Testis (tissue), 3 donors: ENCODE data around the gene EYS. TPM values are rescaled to one million over a fixed set of nuclear protein-coding genes. Genes with fewer than 3 reads are reported as not detected.

Source experiments
- DNase-seq: peaks from one replicate; pipeline ENCODE4 v3.0.0-alpha.2; 2019
- H3K27ac ChIP-seq, 2 donors: fragments of 200-600 bp; sonication (generic); one replicate each; pipeline ENCODE4 v1.5.1; 2019
- H3K27me3 ChIP-seq: fragments of 200-600 bp; sonication (generic); one replicate; pipeline ENCODE4 v1.5.1; 2019
- H3K36me3 ChIP-seq: fragments of 200-600 bp; sonication (generic); one replicate; pipeline ENCODE4 v1.5.1; 2017; ENCODE audit warnings: low read depth; ENCODE audit errors: missing control alignments
- H3K4me1 ChIP-seq: fragments of 200-600 bp; sonication (generic); one replicate; pipeline ENCODE4 v1.5.1; 2019
- H3K4me3 ChIP-seq, 2 donors: fragments of 200-600 bp; sonication (generic); one replicate each; pipeline ENCODE4 v1.5.1; 2017 to 2019
- H3K9me3 ChIP-seq: fragments of 200-600 bp; sonication (generic); one replicate; pipeline ENCODE4 v1.5.1; 2017
- CTCF ChIP-seq, 3 experiments: fragments of 450-650 bp in 2 of 3; fragments of 200-600 bp in 1 of 3; sonication (generic) in 1 of 3; IDR thresholded peaks; one replicate each; pipeline ENCODE4 v1.5.1; 2016 to 2019; ENCODE audit warnings: antibody characterized with exemption in 3 of 3, mild to moderate bottlenecking in 2 of 3, moderate library complexity in 1 of 3
- POLR2A ChIP-seq: fragments of 450-650 bp; IDR thresholded peaks from one replicate; pipeline ENCODE4 v1.6.1; 2017; ENCODE audit warnings: antibody characterized with exemption, mild to moderate bottlenecking, moderate library complexity
- WGBS, 2 donors: methylation state at CpG; one replicate each; pipeline ENCODE4 v1.1.5; 2018; 5-methylcytosine and 5-hydroxymethylcytosine counted together
- intact Hi-C: fragments of 100-400 bp; cut with DNase I; formaldehyde crosslinking; loops from one replicate; pipeline ENCODE4 v1.15.1; 2023; ENCODE audit warnings: low total_unique reads
- polyA plus RNA-seq: library from polyadenylated mRNA; stranded (reverse); fragments of 350-450 nt; fragmentation: Illumina TruSeq; extraction: RNeasy Lipid Tissue Mini Kit (QIAGEN cat#74804); gene quantifications from one replicate; pipeline ENCODE4 v1.2.3, GENCODE V29; 2014; ENCODE audit warnings: low read depth, low replicate concordance; ENCODE audit not compliant: insufficient read depth
- total RNA-seq, 2 donors: library from RNA; depleted of rRNA; stranded (reverse); fragments of >200 nt; gene quantifications; one replicate each; pipeline ENCODE4 v1.2.3, GENCODE V29; 2016

Gene EYS
- total and polyA plus RNA-seq, 3 donors from 2014 or later, result 1.3 to 2.8 (median 2.6) TPM

- Histone ChIP-seq H3K4me1 (no peaks in the 10 kb centered on the region), H3K4me3 (no peak overlapping the region), H3K27me3 (no peaks in the 10 kb centered on the region), H3K36me3 (no peaks in the 10 kb centered on the region), H3K27ac (no peak overlapping the region), H3K9me3 (no peaks in the 10 kb centered on the region)
- no peak for TF ChIP-seq POLR2A
- no peak for TF ChIP-seq CTCF (IDR thresholded peaks at IDR 0.05)
- no peak for DNase-seq
- intact Hi-C loops, result no loop called here
Measured at GRCh38 chr6:65059568-65059967, 647.5 kb downstream of the EYS start.

- H3K27me3 ChIP-seq, result no peaks in the 10 kb centered on the region
- intact Hi-C loops, result no loop called here
- WGBS, 2 donors, result 83 to 100% methylated on average over 1 of the region's 1 CpG
Measured at GRCh38 chr6:65055545-65055944, 651.5 kb downstream of the EYS start.

GRCh38 chr6:65052626-65053025, 654.4 kb downstream of the EYS start:
- H3K27me3 ChIP-seq, result no peaks in the 10 kb centered on the region
- no peak overlapping the region for H3K4me3 ChIP-seq
- WGBS, 2 donors, result 57 to 73% methylated on average over 2 of the region's 2 CpGs
- no peaks in the 10 kb centered on the region for H3K36me3 ChIP-seq
- DNase-seq, result no peak
- H3K9me3 ChIP-seq, result no peaks in the 10 kb centered on the region
- no peak for TF ChIP-seq POLR2A
- intact Hi-C loops, result no loop called here
- no peak overlapping the region for H3K27ac ChIP-seq
- H3K4me1 ChIP-seq, result no peaks in the 10 kb centered on the region

More at GRCh38 chr6:65055545-65055944, 651.5 kb downstream of the EYS start:
- no peak for DNase-seq
- TF ChIP-seq CTCF (IDR thresholded peaks at IDR 0.05), result no peak
- no peak for TF ChIP-seq POLR2A
- Histone ChIP-seq H3K9me3 (no peaks in the 10 kb centered on the region), H3K4me3 (no peak overlapping the region), H3K27ac (no peak overlapping the region), H3K4me1 (no peaks in the 10 kb centered on the region), H3K36me3 (no peaks in the 10 kb centered on the region)

GRCh38 chr6:65045801-65046200, 661.2 kb downstream of the EYS start:
- H3K9me3 ChIP-seq, result no peaks in the 10 kb centered on the region
- H3K27ac ChIP-seq, result no peak overlapping the region
- H3K4me3 ChIP-seq, result no peak overlapping the region
- intact Hi-C loops, result no loop called here
- no peaks in the 10 kb centered on the region for H3K36me3 ChIP-seq
- no peak for DNase-seq
- no peaks in the 10 kb centered on the region for H3K4me1 ChIP-seq
- no peaks in the 10 kb centered on the region for H3K27me3 ChIP-seq
- TF ChIP-seq POLR2A (no peak), CTCF (IDR thresholded peaks at IDR 0.05) (no peak)

- intact Hi-C loops, result no loop called here
- WGBS, 2 donors, result 42 to 47% methylated on average over 1 of the region's 1 CpG
- H3K4me3 ChIP-seq, result no peak overlapping the region
- H3K27me3 ChIP-seq, result no peaks in the 10 kb centered on the region
- DNase-seq, result no peak
- TF ChIP-seq POLR2A (no peak), CTCF (IDR thresholded peaks at IDR 0.05) (no peak)
- H3K36me3 ChIP-seq, result no peaks in the 10 kb centered on the region
- H3K27ac ChIP-seq, result no peak overlapping the region
- no peaks in the 10 kb centered on the region for H3K4me1 ChIP-seq
- H3K9me3 ChIP-seq, result no peaks in the 10 kb centered on the region
Measured at GRCh38 chr6:65014006-65014405, 693.0 kb downstream of the EYS start.
